AG09309 (cell line): Measurements from ENCODE around the gene PDZK1IP1.

Experiments
- DNase-seq: peaks from one replicate; pipeline ENCODE4 v3.0.0-alpha.2; 2010; ENCODE audit warnings: low read depth
- H3K4me3 ChIP-seq: 2 replicates; pipeline ENCODE4 v1.5.1; 2011; ENCODE audit warnings: mild to moderate bottlenecking, low read depth, low read length, moderate library complexity; ENCODE audit not compliant: control insufficient read depth
- CTCF ChIP-seq: IDR thresholded peaks from 2 replicates; pipeline ENCODE4 v1.5.1; 2011; ENCODE audit warnings: mild to moderate bottlenecking, low read depth, low read length, inconsistent platforms; ENCODE audit not compliant: insufficient read depth, control insufficient read depth; ENCODE audit errors: missing control alignments

PDZK1IP1 gene

DNA sequence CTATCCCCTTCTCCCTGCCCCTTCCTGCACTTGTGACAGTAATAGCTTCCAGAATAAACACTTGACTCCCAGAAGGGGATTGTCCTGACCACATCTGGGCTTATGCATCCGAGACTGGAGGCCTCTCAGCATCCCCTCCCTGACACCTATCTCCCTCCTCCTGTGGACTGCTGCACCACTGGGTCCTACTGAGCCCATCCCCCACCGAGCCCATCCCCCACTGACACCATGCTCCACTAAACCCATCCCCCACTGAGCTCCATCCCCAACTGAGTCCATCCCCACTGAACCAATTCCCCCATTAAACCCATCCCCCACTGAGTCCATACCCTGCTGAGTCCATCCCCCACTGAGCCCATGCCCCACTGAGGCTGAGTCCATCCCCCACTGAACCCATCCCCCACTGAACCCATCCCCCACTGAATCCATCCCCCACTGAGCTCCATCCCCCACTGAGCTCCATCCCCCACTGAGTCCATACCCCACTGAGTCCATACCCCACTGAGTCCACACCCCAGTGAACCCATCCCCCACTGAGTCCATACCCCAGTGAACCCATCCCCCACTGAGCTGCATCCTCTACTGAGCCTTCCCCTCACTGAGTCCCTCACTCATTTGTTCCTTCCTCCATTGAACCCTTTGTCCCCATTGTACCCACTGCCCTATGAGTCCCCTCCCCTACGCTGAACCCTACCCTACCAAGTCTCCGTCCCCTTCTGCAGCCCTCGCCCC, 5.6 kb downstream of the PDZK1IP1 start:
- TF ChIP-seq CTCF = no peak
- no peak for DNase-seq
- no peak overlapping the region for H3K4me3 ChIP-seq

DNA sequence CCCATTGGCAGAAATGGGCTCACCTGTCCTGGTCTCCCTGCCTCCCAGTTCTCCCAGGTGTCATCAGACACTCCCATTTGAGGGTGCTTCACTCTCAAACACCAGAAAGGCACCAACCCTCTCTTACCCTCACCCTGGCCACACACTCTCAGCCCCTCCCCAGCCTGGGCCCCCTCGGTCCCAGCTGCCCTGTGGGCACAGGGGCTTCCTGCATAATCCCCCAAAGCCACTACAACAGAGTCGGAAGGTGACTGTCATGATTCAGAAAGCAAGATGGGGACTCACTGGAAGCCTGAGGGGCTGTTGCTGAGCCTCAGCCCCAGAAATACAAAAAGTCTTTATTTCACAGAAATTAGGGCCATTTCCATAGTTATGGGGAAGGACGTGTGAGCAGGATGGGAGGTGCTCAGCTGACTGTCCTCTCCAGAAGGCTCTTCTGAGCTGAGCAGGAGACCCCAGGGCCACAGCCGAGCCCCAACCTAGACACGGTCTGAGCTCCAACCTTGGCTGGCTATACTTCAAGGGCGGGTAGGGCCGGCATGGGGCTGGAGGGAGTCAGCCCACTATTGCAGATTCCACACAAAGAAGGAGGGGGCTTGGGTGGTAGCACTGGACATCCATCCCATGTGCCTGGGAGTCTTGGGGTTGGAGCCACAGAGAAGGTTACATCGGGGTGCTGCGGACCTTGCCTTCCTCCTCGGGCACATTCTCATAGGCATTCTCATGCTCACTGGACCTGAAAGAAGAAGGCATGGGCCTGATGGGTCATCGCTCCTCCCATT, 6.3 kb downstream of the PDZK1IP1 start:
- H3K4me3 ChIP-seq = no peak overlapping the region
- DNase-seq = no peak
- TF ChIP-seq CTCF = no peak

DNA sequence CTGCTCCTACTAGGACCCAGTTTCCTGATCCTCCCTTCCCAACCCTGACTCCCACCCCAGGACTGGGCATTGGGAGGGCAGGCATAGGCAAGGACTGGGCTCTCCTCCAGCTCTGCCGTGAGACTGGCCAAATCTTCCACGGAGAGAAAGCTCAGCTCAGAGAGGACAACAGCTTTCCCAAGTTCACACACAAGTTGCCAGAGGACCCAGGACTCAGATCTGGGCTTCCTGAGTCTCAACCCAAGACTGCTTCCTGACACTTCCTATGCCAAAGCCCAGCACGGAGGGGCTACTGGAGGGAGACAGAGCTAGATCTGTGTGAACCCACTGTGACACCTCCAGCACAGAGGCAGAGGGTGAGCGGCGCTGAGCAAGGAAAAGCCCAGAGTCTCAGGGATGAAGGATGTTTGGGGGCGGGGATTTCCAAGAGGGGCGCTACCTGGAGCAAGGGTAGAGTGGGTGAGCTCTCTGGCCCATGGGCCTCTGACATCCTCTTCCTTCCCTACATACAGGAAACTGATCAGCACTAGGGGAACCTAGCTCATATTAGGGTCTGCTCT, 7.1 kb downstream of the PDZK1IP1 start:
- no peak for DNase-seq
- H3K4me3 ChIP-seq = no peak overlapping the region
- no peak for TF ChIP-seq CTCF

DNA sequence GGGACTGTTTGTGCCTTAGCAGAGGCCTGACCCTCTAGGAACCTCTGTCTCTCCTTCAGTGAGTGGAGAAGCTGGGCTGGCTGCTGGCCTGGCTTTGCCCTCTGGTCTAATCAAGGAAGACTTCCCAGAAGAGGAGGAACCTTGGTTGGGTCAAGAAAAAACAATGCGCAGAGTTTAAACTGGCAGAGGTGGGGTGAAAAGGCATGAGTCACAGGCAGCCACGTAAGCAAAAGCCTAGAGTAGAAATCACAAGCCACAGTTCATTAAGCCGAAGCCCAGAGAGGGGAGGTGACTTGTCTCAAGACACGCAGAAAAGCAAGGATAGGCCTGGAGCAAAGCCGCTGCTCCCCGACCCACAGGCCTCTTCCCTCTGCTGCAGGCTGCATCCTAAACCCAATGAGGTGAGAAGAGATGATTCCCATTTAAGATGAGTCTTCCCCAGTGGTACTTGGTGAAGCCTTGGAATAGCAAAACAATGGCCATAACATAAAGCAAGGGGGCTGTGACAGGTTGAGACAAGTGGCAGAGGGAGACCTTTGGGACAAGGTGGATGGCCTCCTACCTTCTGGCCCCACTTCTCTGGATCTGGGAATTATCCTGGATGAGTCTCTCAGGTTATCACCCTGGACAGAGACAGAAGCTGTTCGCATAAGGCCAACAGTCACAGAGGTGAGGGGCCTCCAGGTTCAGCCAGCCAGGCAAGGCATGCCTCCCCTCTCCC, 7.7 kb downstream of the PDZK1IP1 start:
- TF ChIP-seq CTCF = no peak
- H3K4me3 ChIP-seq = no peak overlapping the region
- DNase-seq = no peak

- no peak for TF ChIP-seq CTCF
- H3K4me3 ChIP-seq = no peak overlapping the region
- DNase-seq = no peak
These were observed 8.5 kb downstream of the PDZK1IP1 start for GRCh38 chr1:47181095-47181954.
